DMS153 treated with DMSO at 0.1 percent for 48 hours (cell line): ENCODE results near the gene PIK3R1.

Experiments used
- DNase-seq: peaks from one replicate; lab custom pipeline; 2025; ENCODE audit not compliant: unreplicated experiment; lab: John Stamatoyannopoulos, UW

PIK3R1 gene

GRCh38 chr5:68320413-68320986 is 104.9 kb downstream of the PIK3R1 start:
- no peak for DNase-seq

GRCh38 chr5:68325065-68325580 is 109.6 kb downstream of the PIK3R1 start:
- no peak for DNase-seq

GRCh38 chr5:68329554-68330255 is 114.1 kb downstream of the PIK3R1 start:
- DNase-seq, result no peak

GRCh38 chr5:68330574-68330973 is 115.0 kb downstream of the PIK3R1 start:
- DNase-seq, result no peak

- no peak for DNase-seq
Measured at GRCh38 chr5:68331192-68332079, 115.9 kb downstream of the PIK3R1 start.

GRCh38 chr5:68332080-68332451 is 116.5 kb downstream of the PIK3R1 start:
- no peak for DNase-seq

GRCh38 chr5:68332556-68332955 is 117.0 kb downstream of the PIK3R1 start:
- no peak for DNase-seq

GRCh38 chr5:68333649-68334552 is 118.3 kb downstream of the PIK3R1 start:
- DNase-seq, result no peak

- no peak for DNase-seq
Measured at GRCh38 chr5:68334553-68334886, 119.0 kb downstream of the PIK3R1 start.

- DNase-seq, result no peak
Measured at GRCh38 chr5:68335075-68335474, 119.5 kb downstream of the PIK3R1 start.

- DNase-seq, result no peak
Measured at GRCh38 chr5:68336200-68336599, 120.6 kb downstream of the PIK3R1 start.

GRCh38 chr5:68337235-68337634 is 121.7 kb downstream of the PIK3R1 start:
- DNase-seq, result no peak

- no peak for DNase-seq
Measured at GRCh38 chr5:68339921-68340321, 124.4 kb downstream of the PIK3R1 start.

GRCh38 chr5:68341006-68341405 is 125.5 kb downstream of the PIK3R1 start:
- no peak for DNase-seq

- no peak for DNase-seq
Measured at GRCh38 chr5:68342693-68343092, 127.1 kb downstream of the PIK3R1 start.

- DNase-seq, result no peak
Measured at GRCh38 chr5:68343421-68343826, 127.9 kb downstream of the PIK3R1 start.

- DNase-seq, result no peak
Measured at GRCh38 chr5:68344447-68345111, 129.0 kb downstream of the PIK3R1 start.

GRCh38 chr5:68345171-68345570 is 129.6 kb downstream of the PIK3R1 start:
- DNase-seq, result no peak

GRCh38 chr5:68345582-68345981 is 130.0 kb downstream of the PIK3R1 start:
- DNase-seq, result no peak

- no peak for DNase-seq
Measured at GRCh38 chr5:68347536-68347935, 132.0 kb downstream of the PIK3R1 start.
